Calu3 (cell line): ENCODE measurements around the gene HNRNPUL1. TPM values are rescaled to one million over a fixed set of nuclear protein-coding genes. Genes with fewer than 3 reads are reported as not detected.
A peak's percentile ranks its signal among the peaks of the same experiment; 100 is the strongest.

ENCODE experiments used
- BruUV-seq: library from RNA; stranded (reverse); fragments of 400-500 nt; replicated peaks from 2 replicates; lab custom pipeline; 2021; lab: Mats Ljungman, UMichigan
- CTCF ChIA-PET: fragments of 300-600 bp; sonication (Branson Sonifier 250); formaldehyde crosslinking; loops from one replicate; lab custom pipeline; 2022; ENCODE audit warnings: antibody characterized with exemption; lab: Charles Lee
- DNase-seq: peaks from one replicate; pipeline ENCODE4 v3.0.0; 2022
- H3K27ac Mint-ChIP-seq: one replicate; pipeline ENCODE4 v1.8.0; 2022; ENCODE audit warnings: mixed read lengths; ENCODE audit not compliant: unreplicated experiment
- H3K27me3 Mint-ChIP-seq: one replicate; pipeline ENCODE4 v1.8.0; 2022; ENCODE audit warnings: mixed read lengths; ENCODE audit not compliant: unreplicated experiment
- H3K36me3 Mint-ChIP-seq: one replicate; pipeline ENCODE4 v1.8.0; 2022; ENCODE audit warnings: mild to moderate bottlenecking, moderate library complexity, mixed read lengths; ENCODE audit not compliant: insufficient read depth, unreplicated experiment
- H3K4me1 Mint-ChIP-seq: one replicate; pipeline ENCODE4 v1.8.0; 2022; ENCODE audit warnings: mild to moderate bottlenecking, low read depth, mixed read lengths; ENCODE audit not compliant: unreplicated experiment
- H3K4me3 Mint-ChIP-seq: one replicate; pipeline ENCODE4 v1.8.0; 2022; ENCODE audit warnings: mild to moderate bottlenecking, low read depth, moderate library complexity, mixed read lengths; ENCODE audit not compliant: unreplicated experiment
- H3K9me3 Mint-ChIP-seq: one replicate; pipeline ENCODE4 v1.8.0; 2022; ENCODE audit warnings: low read depth, mixed read lengths; ENCODE audit not compliant: unreplicated experiment
- intact Hi-C: fragments of 100-400 bp; cut with micrococcal nuclease; formaldehyde crosslinking; loops from one replicate; pipeline ENCODE4 v1.10.0; 2022; ENCODE audit not compliant: unreplicated experiment
- total RNA-seq: library from RNA; stranded (reverse); gene quantifications from 2 replicates; pipeline ENCODE4 v1.2.3, GENCODE V29; 2022
- TF ChIP-seq, protein P1 (sequence below): fragments of 200-600 bp; IDR thresholded peaks from one replicate; pipeline ENCODE4 v1.8.0; 2022; ENCODE audit warnings: antibody characterized with exemption; ENCODE audit not compliant: unreplicated experiment

Gene HNRNPUL1
- total RNA-seq, 1 experiment from 2014 or later: 370 TPM

GRCh38 chr19:41295499-41295898, 31.3 kb downstream of the HNRNPUL1 start:
- CTCF ChIA-PET: no interaction called here
- Mint-ChIP-seq H3K27ac (no peak overlapping the region), H3K27me3 (no peaks in the 10 kb centered on the region), H3K36me3 (peaks cover 90% of the 10 kb centered on the region), H3K4me3 (no peak overlapping the region), H3K4me1 (peaks cover 12% of the 10 kb centered on the region), H3K9me3 (no peaks in the 10 kb centered on the region)
- no peak for DNase-seq
- BruUV-seq: no TSS peak
- intact Hi-C loops: no loop called here
- TF ChIP-seq, protein P1, sequence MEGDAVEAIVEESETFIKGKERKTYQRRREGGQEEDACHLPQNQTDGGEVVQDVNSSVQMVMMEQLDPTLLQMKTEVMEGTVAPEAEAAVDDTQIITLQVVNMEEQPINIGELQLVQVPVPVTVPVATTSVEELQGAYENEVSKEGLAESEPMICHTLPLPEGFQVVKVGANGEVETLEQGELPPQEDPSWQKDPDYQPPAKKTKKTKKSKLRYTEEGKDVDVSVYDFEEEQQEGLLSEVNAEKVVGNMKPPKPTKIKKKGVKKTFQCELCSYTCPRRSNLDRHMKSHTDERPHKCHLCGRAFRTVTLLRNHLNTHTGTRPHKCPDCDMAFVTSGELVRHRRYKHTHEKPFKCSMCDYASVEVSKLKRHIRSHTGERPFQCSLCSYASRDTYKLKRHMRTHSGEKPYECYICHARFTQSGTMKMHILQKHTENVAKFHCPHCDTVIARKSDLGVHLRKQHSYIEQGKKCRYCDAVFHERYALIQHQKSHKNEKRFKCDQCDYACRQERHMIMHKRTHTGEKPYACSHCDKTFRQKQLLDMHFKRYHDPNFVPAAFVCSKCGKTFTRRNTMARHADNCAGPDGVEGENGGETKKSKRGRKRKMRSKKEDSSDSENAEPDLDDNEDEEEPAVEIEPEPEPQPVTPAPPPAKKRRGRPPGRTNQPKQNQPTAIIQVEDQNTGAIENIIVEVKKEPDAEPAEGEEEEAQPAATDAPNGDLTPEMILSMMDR: no peak

DNA sequence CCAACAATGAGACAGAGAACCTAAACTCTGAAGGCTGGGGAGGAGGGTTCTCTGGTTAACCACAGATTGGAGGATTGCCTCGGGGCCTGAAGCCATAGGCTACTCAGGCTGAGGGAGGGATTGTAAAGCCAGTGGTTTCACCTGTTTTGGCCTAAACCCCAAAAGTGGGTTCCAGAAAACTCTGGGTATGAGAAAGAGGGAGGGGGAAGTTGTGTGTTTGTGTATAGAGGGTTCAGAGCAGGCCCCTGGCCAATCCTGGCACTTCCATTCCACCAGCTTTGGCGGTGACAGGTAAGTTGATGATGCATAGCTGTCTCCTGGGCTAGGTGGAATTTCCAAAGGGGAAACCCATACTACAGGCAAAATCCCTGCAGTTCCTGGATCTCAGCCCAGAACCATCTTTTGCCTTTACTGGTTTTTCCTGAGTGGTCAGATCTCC, 32.3 kb downstream of the HNRNPUL1 start:
- Mint-ChIP-seq H3K27me3 (no peaks in the 10 kb centered on the region), H3K4me3 (no peak overlapping the region), H3K4me1 (peaks cover 12% of the 10 kb centered on the region), H3K27ac (no peak overlapping the region), H3K36me3 (peaks cover 91% of the 10 kb centered on the region), H3K9me3 (no peaks in the 10 kb centered on the region)
- intact Hi-C loops: no loop called here
- no TSS peak for BruUV-seq
- CTCF ChIA-PET: no interaction called here
- DNase-seq: no peak
- TF ChIP-seq, protein P1: no peak

DNA sequence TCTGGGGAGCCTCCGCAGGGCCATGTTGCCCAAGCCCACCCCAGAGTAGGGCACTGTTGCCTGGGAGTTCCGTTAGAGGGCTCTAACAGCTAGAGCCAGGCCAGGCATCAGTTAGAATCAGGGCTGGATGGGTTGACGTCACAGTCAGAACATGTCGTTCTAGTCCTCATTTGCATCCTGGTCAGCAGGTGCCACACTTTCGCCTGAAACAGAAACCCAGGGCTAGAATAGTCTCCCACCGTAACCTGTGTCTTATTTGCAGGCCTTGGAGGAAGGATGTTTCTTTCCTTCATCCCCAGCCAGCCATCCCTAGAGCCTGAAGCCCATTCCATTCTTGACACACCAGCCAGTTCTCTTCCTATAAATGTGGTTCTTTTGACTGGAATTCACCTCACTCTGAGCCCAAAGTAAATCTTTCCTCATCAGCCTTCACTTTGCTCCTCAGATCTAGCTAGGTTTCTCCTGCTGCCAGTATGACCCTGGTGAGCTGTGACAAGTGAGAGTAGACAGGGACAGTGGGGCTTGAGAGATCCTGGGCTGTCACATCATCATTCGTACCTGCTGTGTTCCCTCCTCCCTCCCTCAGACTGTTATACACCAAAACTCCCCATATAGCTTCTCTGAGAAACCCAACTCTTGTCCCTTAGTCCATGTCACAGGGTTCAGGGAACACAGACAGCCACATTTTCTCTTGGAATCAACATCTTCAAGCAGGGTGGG, 33.6 kb downstream of the HNRNPUL1 start:
- H3K4me3 Mint-ChIP-seq: no peak overlapping the region
- H3K27ac Mint-ChIP-seq: peak overlapping the region; percentile 41
- peaks cover 12% of the 10 kb centered on the region for H3K4me1 Mint-ChIP-seq
- DNase-seq: no peak
- TF ChIP-seq, protein P1: no peak
- intact Hi-C loops: no loop called here
- no peaks in the 10 kb centered on the region for H3K9me3 Mint-ChIP-seq
- H3K27me3 Mint-ChIP-seq: no peaks in the 10 kb centered on the region
- no TSS peak for BruUV-seq
- CTCF ChIA-PET: interaction anchor here (1.0 kb wide), 1 partner anchor 11 kb away, joined by 4 read pairs; no protein-coding TSS in a partner anchor
- H3K36me3 Mint-ChIP-seq: peaks cover 93% of the 10 kb centered on the region

DNA sequence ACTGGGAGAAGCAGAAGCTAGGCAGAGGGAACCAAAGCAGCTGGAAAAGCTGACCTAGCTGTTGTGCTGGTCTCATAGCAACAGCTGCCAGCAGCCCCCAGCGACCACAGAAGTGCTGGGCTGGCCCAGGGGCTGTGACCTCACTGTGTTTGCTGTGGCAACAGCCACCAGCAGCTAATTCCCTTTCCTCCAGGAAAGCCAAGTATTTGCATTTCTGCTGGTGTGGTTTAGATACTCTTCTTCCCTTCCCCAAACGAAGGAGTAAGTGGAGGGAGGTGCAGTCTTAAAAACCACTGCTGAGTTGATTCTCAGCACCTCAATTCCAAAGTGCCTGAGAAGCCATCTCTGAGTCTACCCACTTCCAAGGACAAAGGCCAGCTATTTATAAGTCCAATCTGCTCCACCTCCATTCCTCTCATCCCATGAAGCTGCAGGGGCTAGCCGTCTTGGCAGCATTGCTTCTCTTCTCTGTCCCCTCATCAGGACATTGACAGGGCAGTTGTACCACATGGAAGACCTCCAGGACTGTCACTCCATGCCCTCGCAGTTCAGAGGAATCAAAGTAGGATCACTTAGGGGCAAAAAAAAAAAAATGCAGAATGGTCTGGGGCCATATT, 34.3 kb downstream of the HNRNPUL1 start:
- Mint-ChIP-seq H3K9me3 (no peaks in the 10 kb centered on the region), H3K27ac (peak overlapping the region; percentile 41), H3K36me3 (peaks cover 95% of the 10 kb centered on the region), H3K27me3 (no peaks in the 10 kb centered on the region), H3K4me1 (peaks cover 12% of the 10 kb centered on the region), H3K4me3 (no peak overlapping the region)
- intact Hi-C loops: no loop called here
- TF ChIP-seq, protein P1: no peak
- DNase-seq: peak; percentile 33
- no TSS peak for BruUV-seq
- CTCF ChIA-PET: interaction anchor here (1.0 kb wide), 1 partner anchor 10 kb away, joined by 4 read pairs; no protein-coding TSS in a partner anchor
